Stimulated activated CD8-positive, alpha-beta memory T cell treated with anti-CD3 and anti-CD28 coated beads, Interleukin-4, amount 100 ng/mL, for 48 hours (primary cell): Measurements from ENCODE around the gene PTPRE.

Experiments
- DNase-seq: peaks from one replicate; pipeline ENCODE4 v3.0.0-alpha.2; 2020

Gene PTPRE

DNA sequence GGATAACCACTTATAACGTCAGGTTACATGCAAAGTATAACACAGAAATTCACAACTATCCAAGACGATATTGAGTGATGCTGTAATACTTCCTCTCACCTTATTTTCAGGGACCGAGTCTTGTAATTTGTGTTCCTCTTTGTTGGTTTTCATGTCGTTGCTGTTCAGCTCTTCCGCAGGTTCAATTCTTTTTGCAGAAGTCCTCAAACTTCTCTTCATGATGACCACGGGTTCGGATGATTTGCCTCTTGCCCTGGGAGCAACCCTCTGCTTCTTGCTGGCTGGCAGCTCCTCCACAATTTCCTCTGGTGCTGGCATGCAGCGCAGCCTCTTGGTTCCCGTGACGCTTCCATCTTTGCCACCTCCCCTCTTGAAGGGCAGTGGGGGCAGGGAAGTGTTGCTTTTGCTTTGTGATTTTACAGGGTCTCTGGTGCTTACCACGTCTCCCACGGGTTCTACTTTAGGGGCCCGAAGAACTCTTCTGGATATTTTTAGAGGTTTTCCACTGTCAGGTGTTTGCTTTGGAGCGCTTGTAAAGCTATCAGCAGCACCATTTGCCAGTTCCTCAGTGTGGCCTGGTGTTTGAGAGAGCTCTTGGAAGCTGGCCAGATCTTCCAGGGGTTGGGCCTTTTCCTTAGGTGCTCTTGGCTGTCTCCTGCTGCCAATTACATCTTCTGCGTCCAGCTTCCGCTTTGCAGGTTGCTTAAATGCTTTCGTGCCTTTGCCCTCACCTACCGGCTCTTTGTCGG lies 195.8 kb downstream of the PTPRE start:
- DNase-seq: no peak

DNA sequence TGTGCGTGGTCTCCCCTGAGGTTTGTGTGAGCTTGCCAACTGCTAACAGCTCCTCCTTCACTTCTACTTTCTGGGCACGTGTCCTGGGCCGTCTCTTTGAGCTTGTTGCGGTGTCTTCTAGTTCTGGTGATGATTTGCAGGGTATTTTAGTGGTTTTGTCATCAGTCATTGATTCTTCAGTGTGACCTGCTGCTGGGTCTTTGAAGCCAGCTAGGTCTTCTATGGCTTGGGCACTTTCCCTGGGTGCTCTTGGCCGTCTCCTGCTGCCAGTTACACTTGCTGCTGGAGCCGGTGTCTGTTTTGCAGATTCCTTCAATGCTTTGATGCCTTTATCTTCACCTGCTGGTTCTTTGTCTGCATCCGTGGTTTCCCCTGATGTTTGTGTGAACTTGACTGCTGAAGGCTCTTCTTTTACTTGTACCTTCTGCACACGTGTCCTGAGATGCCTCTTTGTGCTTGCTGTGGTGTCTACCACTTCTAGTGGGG lies 196.4 kb downstream of the PTPRE start:
- DNase-seq: no peak

DNA sequence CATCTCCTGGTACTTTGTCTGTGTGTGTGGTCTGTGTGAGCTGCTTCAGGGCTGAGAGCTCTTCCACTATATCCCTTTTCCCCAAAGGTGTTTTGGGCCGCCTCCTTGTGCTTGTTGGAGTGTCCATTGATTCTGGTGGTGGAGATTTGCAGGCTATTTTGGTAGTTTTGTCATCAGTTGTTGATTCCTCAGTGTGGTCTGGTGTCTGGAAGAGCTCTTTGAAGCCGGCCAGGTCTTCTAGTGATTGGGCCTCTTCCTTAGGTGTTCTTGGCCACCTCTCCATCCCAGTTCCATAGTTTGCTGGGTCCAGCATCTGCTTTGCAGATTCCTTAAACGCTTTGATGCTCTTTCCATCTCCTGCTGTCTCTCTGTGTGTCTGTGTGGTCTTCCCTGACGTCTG lies 198.5 kb downstream of the PTPRE start:
- DNase-seq: no peak

DNA sequence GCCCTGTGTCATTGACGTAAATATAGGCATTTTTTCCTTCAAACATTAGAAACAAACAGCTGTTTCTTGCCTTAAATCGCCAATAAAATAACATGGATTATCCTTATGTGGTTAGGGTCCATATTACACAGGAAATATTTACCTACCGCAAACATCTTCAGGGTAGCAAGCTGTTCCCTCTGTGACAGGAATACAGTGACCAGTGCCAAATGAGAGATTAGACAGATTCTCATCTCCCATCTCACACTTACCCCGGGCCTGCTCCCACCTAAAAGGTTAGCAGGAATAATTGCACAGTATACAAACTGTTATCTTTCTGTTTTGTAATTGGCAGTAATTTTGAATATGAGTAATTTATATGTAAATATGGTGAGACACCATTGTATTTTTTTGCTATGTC lies 202.8 kb downstream of the PTPRE start:
- no peak for DNase-seq

DNA sequence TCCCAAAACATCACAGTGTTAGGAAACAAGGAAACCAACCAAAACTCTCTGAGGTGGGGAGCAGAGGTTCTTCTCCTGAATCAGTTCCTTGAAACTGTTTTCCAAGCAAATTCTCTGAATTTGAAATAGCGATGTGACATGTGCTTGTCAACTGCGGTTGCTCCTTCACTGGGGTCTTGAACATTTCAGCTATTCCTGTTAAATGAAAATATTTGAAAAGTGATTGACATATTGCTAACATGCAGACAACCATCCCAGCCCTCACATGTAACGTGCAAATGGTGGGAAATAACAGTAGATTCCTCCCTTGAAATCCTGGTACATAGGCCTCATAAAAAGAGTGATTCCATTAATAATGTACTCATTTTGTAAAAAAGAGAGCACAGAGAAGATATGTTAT lies 203.4 kb downstream of the PTPRE start:
- DNase-seq: no peak

DNA sequence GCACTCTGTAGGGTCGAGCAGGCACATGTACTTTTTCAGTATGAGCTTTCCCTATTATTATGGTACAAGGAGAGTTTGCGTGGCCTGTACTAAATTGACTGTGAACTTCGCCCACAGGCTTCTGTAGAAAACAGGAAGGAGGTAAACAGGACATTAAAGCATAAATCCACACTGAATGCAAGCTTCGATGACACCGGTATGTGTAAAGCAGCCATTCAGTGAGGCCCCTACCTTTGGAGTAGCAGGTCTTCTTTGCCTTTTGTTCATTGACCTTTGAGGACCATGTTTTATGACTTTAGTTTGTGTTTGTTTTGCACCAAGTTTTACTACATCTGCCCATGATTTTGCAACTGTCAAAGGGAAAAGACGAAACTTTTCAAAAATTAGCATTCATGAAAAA lies 204.8 kb downstream of the PTPRE start:
- DNase-seq: no peak

DNA sequence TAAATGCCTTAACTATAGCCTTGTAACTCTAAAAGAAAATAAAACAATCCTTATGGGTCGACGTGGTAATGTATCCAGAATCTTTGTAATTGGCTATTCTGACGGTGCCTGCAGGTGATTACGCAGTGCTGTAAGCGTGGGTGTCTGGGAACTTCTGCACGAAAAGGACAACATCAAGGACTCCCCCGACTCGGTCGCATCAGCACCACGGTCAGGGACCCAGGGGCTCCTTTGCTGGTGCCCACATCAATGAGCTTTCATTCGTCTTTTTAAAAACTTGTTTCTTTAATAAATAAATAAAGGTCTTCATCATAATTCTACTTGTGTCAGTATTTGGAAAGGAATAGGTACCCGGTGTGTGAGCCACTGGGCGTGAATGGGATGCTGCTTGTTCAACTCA lies 206.1 kb downstream of the PTPRE start:
- no peak for DNase-seq

DNA sequence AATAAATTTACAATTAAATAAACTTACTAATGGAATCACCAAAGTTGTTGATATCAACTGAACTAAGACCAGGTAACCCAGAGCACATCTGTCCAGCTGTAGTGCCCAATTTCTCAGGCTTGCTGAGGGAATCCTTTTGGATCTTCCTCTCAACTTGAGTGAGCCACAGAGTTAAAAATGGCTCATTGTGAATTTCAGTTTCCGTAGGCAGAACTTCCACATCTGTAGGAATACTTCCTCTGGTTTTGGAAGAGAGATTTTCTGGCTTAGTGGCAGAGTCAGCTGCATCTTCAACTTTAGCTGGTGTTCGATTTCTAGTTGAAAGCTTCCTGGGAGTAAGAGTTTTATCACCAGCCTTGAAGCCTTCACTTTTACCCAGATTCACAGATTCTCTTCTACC lies 208.0 kb downstream of the PTPRE start:
- DNase-seq: no peak

DNA sequence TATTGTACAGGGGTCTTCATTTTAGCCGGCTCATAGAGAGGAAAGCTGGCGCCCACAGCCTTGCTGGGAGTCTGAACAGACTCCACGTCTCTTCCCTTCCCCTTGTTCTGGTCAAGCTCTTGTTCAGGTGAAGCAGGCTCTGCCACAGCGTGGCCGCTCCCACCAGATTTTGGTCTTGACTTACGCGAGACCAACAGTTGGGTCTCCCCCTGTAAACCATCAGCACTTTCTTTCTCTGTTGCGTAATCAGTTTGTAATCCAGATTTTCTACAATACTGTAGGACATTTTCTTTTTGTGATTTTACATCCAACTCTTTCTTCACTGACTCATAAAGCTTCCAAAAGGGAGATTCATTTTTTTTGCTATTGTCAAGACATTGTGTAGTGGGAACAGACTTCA lies 208.5 kb downstream of the PTPRE start:
- no peak for DNase-seq

DNA sequence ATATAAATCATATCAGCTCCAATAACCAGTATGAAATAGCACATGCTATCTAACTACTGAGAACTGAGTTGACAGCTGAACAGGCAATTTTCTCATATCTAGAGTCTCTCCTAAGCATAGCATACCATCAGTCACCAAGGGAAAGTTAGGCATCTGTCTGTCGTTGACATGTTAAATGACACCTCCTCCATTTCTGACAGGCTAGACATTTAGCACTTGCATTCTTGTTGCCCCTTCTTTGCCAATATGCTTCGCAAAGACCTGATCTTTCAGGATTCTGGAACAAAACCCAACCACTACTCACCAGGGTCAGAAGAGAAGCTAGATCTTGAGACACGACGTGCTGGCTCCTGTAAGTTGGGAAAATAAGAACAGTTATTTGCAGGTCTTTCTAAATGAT lies 209.3 kb downstream of the PTPRE start:
- no peak for DNase-seq

DNA sequence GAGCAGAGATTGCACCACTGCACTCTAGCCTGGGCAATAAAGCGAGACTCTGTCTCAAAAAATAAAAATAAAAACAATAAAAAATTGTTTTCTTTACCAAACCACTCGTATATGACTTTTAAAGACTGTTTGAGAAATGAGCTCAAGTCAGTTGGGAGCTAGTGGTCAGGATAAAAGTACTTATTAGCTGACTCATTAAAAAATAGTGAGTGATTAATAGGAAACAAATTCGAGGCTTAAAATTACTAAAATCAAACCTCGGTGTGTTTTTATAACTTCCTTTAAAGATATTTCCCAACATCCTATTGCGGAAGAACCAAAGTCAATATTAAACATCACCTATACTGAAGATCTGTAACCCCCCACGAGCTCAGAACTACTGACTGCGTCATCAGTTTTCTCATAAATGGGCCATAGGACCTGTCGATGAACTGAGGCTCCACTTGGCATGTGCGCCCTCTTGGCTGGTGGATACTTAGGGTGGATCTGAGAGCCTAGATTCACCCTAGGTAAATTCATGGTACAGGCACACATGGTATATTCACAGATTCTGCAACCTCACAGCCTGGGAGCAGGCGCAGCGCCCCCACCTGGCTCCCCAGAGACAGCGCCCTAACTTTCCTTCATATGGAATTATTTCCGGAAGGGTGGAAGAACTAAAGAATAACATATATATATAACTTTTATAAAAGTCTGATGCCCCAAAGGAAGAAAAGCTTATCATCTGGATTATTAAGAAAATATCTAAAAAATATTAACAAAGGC lies 210.1 kb downstream of the PTPRE start:
- no peak for DNase-seq

DNA sequence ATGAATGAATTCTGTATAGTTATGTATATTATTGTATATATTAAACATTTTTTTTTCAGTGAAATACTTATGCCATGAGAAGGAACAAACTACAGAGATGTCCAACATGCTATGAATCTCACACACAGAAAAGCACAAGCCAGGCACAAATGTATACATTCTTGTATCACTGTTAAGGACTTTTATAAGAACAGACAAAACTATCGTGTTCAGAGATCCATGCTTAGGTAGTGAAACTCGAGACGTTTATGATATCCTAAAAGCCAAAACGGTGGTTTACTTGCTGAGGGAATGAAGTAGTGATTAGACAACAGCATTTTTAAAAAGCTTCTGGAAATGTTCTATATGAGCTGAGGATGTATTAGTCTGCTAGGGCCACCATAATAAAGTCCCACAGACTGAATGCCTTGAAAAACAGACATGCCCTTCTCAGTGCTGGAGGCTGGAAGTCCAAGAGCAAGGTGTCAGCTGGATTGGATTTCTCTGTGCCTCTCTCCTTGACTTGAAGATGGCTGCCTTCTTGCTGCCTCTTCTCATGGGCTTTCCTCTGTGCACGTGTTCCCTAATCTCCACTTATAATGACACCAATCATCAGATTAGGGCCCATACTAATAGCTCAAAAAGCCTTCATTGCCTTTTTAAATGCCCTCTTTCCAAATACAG lies 215.0 kb downstream of the PTPRE start:
- no peak for DNase-seq

DNA sequence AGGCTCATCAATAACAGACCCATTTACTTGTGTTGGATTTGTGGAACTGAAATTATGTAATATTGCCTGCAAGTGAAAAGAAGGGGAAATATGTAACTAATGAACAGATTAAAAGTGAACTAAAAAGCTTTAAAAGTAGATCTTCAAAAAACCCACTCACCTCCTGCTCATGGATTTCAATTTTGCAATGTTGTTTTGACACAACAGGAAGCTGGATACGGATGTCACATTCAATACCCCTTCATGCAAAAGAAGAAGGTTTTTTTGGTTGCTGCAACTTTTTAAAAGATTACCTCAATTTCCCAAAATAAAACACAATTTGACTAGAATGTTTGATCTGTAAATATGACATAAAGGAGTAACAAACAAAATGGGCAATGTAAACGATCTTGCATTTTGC lies 216.0 kb downstream of the PTPRE start:
- no peak for DNase-seq

DNA sequence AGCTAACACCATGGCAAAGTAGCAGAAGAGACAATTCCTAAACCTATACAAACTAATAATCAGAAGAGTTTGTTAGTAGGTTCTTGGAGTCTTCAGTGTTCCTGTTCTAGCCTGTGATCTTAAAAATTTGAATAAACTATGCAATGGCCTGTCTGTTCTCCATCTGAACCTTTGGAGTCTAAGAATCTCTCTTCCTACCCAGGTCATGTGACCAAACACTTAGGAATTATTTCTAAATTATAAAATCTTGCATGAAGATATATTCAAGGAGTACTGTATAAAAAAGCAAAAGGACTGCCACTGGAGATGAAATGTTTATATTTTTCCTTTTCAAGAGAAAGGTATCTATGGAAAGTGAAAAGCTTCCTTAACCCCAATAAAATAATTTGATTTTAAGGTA lies 216.9 kb downstream of the PTPRE start:
- DNase-seq: no peak

DNA sequence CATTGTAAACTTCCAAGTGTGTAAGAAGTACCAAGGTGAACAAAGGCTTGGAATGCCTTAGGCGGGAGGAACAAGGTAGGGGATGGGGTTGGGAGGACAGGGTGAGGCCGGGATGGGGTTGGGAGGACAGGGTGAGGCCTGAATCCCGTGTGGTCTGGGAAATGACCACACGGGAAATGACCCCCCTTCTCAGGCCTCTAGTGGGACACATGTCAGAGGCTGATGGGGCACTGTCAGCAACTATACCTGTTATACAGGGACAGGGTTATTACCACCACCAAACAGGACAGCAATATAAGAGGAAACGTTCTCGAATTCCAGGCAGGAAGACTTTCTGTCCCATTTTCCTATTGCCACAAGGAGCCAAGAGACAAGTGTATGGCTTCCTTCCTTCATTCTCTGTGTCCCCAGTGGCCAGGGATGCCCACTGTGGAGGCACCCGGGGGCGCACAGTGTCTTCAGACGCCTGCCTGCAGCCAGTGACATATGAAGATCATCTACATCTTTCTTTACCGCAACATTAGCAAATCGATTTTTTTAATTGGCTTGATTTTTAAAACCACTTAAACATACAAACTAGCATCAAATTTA lies 218.0 kb downstream of the PTPRE start:
- no peak for DNase-seq

DNA sequence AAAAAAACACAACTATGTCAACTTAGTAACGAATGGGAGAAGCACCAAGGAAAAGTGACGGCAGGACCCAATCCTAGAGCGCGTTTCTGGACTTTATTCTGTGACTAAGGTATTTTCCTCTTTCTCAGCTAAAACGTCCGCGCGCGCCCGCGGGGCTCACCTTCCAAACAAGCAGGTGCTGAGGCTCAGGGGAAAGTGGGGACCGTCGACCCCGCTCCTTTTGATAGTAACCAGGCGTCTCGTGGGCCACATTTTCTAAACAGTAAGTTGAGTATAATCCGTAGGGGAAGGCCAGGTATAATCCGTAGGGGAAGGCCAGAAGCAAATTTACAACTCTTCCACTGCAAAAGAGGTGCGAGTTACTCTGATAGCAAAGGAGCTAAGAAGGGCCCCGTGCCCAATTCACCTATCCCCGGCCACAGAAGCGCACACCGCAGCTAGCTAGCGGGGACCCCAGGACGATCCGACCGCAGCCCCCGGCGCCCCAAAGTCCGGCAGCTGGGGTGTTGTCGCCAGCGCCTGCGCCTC lies 218.6 kb downstream of the PTPRE start:
- DNase-seq: peak; percentile 53

DNA sequence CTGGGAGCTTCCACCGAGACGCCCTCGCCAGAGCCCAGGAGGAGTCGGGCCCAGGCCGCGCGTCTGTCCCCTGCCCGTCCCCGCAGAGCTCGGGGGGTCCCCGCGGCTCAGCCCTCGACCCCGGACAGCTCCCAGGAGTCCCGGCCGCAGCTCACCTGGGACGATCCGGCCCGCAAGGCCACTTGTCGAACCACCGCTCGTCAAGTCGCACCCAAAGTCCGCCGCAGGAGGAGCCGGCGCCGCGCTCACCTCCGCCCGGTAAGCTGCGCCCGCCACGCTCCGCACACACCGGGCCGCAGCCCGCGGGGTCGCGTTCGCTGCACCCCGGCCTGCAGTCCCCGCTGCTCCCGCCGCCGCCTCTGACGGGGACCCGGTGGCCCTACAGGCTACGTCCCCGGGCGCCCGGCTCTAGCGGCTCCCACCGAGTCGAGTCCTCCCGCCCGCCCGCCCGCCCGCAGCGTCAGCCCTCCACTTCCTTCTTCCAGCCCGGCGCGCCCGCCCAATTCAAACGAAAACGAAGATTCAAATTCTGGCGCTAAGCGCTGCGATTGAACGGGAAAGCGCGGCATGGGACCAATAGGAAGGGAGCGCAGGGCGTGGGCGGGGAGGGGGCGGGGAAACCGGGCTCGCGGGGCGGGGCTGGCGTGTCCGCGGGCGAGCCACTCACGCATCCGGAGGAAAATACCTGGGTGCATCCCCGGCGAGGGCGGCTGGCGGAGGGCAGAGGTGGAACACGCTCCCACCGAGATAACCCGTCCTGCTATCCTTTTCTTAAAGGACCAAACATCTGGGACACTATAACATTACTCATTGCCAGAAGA lies 219.3 kb downstream of the PTPRE start, which contains the start of gene MKI67:
TSS of gene MKI67 (minus strand) at position 480 of the 821 bp plus-strand sequence. CDS start 756 bp downstream, outside the sequence.
- DNase-seq: peak; percentile 93

DNA sequence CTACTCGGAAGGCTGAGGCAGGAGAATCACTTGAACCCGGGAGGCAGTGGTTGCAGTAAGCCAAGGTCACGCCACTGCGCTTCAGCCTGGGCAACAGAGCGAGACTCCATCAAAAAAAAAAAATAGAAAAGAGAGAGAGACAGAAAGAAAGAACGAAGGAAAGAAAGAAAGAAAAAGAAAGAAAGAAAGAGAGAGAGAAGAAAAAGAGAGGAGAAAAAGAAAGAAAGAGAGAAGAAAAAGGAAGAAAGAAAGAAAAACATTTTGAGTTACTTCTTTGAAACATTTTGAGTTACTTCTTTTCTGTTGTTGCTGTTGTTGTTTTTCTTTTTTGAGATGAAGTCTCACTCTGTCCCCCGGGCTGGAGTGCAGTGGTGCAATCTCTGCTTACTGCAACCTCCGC lies 221.7 kb downstream of the PTPRE start:
- no peak for DNase-seq

DNA sequence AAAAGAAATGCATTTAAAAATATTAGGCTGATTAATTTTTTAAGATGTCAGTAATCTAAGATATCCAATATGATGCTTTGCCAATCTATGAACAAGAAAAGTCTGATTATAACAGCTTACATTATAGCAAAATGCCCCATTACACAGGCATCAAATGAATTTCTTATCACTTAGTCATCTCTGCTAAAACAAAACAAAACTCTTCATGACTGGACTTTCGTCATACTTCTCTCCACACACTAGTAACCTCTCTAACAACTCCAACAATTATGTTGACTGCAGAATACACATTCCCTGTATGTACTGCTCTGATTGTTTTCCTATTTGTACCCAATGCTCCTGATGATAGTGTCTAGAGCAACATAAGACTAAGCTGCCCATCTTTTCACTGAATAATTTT lies 223.1 kb downstream of the PTPRE start:
- DNase-seq: no peak
